ENCODE measurements around the gene TPPP.
A peak's percentile ranks its signal among the peaks of the same experiment; 100 is the strongest.

Gene TPPP

GRCh38 chr5:665541-665955 is 27.6 kb downstream of the TPPP start:
- DNase-seq (ENCODE audit: low read depth): no peak

- no peak for DNase-seq (ENCODE audit: low read depth)
These were observed 28.2 kb downstream of the TPPP start for GRCh38 chr5:664994-665360.

GRCh38 chr5:664343-664993 is 28.7 kb downstream of the TPPP start:
- DNase-seq (ENCODE audit: low read depth): no peak

GRCh38 chr5:663436-664342 is 29.5 kb downstream of the TPPP start:
- no peak for DNase-seq (ENCODE audit: low read depth)

GRCh38 chr5:662751-663435 is 30.3 kb downstream of the TPPP start:
- no peak for DNase-seq (ENCODE audit: low read depth)

- DNase-seq (ENCODE audit: low read depth): no peak
These were observed 31.0 kb downstream of the TPPP start for GRCh38 chr5:661891-662750.

GRCh38 chr5:660491-661030 is 32.6 kb downstream of the TPPP start:
- no peak for DNase-seq (ENCODE audit: low read depth)

GRCh38 chr5:659496-660263 is 33.5 kb downstream of the TPPP start:
- no peak for DNase-seq (ENCODE audit: low read depth)

- DNase-seq (ENCODE audit: low read depth): no peak
These were observed 35.0 kb downstream of the TPPP start for GRCh38 chr5:658103-658502.

GRCh38 chr5:657570-657969 is 35.6 kb downstream of the TPPP start:
- DNase-seq (ENCODE audit: low read depth): peak; percentile 87

GRCh38 chr5:655406-655805 is 37.7 kb downstream of the TPPP start:
- no peak for DNase-seq (ENCODE audit: low read depth)

- no peak for DNase-seq (ENCODE audit: low read depth)
These were observed 38.9 kb downstream of the TPPP start for GRCh38 chr5:654071-654778.

- no peak for DNase-seq (ENCODE audit: low read depth)
These were observed 40.3 kb downstream of the TPPP start for GRCh38 chr5:652773-653350.

- no peak for DNase-seq (ENCODE audit: low read depth)
These were observed 41.1 kb downstream of the TPPP start for GRCh38 chr5:652023-652515.

- DNase-seq (ENCODE audit: low read depth): no peak
These were observed 41.7 kb downstream of the TPPP start for GRCh38 chr5:651296-652022.

GRCh38 chr5:647727-648126 is 45.4 kb downstream of the TPPP start:
- DNase-seq (ENCODE audit: low read depth): no peak

GRCh38 chr5:647311-647710 is 45.8 kb downstream of the TPPP start:
- DNase-seq (ENCODE audit: low read depth): no peak

GRCh38 chr5:646396-647201 is 46.6 kb downstream of the TPPP start:
- DNase-seq (ENCODE audit: low read depth): no peak
